A549 (cell line): Measurements from ENCODE around the gene DHX34. TPM values are rescaled to one million over a fixed set of nuclear protein-coding genes. Genes with fewer than 3 reads are reported as not detected.
A peak's percentile ranks its signal among the peaks of the same experiment; 100 is the strongest.

Source experiments
- ATAC-seq, 2 experiments: fragments of 200-7000 bp in 1 of 2; fragments of >200 bp in 1 of 2; cut with Nextera tagmentation in 1 of 2; cut with Tn5 transposase in 1 of 2; 3 replicates each; pipeline versions ENCODE4 v1.8.0 to v1.9.1; 2018 to 2020; ENCODE audit warnings: mild to moderate bottlenecking in 1 of 2, moderate library complexity in 1 of 2
- CTCF ChIA-PET: fragments of 300-600 bp; sonication (Branson Sonifier 250); formaldehyde crosslinking; extraction: SDS; loops from one replicate; lab custom pipeline; 2021; ENCODE audit warnings: antibody characterized with exemption, inconsistent platforms; lab: Yijun Ruan, JAX
- POLR2A ChIA-PET: fragments of 350-600 bp; formaldehyde crosslinking; extraction: SDS; loops from one replicate; lab custom pipeline; 2021; ENCODE audit warnings: antibody characterized with exemption, inconsistent platforms; lab: Yijun Ruan, JAX
- DNase-seq, 2 experiments: peaks; one replicate each; pipeline versions ENCODE4 v3.0.0 to v3.0.0-alpha.2; 2011 to 2016; ENCODE audit warnings: low read depth in 1 of 2, low spot score in 1 of 2
- FAIRE-seq: peaks from 2 replicates; lab custom pipeline; 2011; peaks lifted over from hg19 to GRCh38; lab: Jason Lieb, UNC
- H3K27ac ChIP-seq, 2 experiments: fragments of >200 bp; sonication (Bioruptor Twin); formaldehyde crosslinking; 3 replicates each; pipeline ENCODE4 v1.5.1; 2016 to 2017
- H3K4me1 ChIP-seq: fragments of >200 bp; sonication (Bioruptor Twin); formaldehyde crosslinking; 3 replicates; pipeline ENCODE4 v1.6.1; 2016
- H3K4me2 ChIP-seq: fragments of >200 bp; sonication (Bioruptor Twin); formaldehyde crosslinking; 3 replicates; pipeline ENCODE4 v1.6.1; 2016
- H3K4me3 ChIP-seq: fragments of >200 bp; sonication (Bioruptor Twin); formaldehyde crosslinking; 3 replicates; pipeline ENCODE4 v1.5.1; 2016
- H3K9me3 ChIP-seq: fragments of >200 bp; sonication (Bioruptor Twin); formaldehyde crosslinking; 3 replicates; pipeline ENCODE4 v1.6.1; 2016
- ATOH8 ChIP-seq: fragments of 250-450 bp; sonication (Bioruptor Pico); IDR thresholded peaks from 2 replicates; pipeline ENCODE4 v1.5.0; 2020; ENCODE audit warnings: low read depth, mild to moderate bottlenecking, moderate library complexity
- HEYL ChIP-seq: fragments of 250-450 bp; sonication (Bioruptor Pico); IDR thresholded peaks from 2 replicates; pipeline ENCODE4 v1.8.0; 2021; ENCODE audit warnings: mild to moderate bottlenecking, moderate library complexity
- JUNB ChIP-seq: fragments of >200 bp; sonication (Bioruptor Twin); formaldehyde crosslinking; IDR thresholded peaks from 2 replicates; pipeline ENCODE4 v1.6.1; 2016
- MAX ChIP-seq: IDR thresholded peaks from 2 replicates; pipeline ENCODE4 v1.6.1; 2012
- NPAS2 ChIP-seq: fragments of 250-450 bp; sonication (Bioruptor Pico); IDR thresholded peaks from 2 replicates; pipeline ENCODE4 v1.8.0; 2022; ENCODE audit warnings: mild to moderate bottlenecking, moderate library complexity, borderline replicate concordance
- PHF8 ChIP-seq: fragments of 200-600 bp; sonication (generic); IDR thresholded peaks from 2 replicates; pipeline ENCODE4 v1.6.1; 2016; ENCODE audit warnings: low read depth, mild to moderate bottlenecking, antibody characterized with exemption, moderate library complexity, borderline replicate concordance
- POLR2AphosphoS2 ChIP-seq: conservative IDR thresholded peaks from 2 replicates; pipeline ENCODE4 v1.6.1; 2012; ENCODE audit warnings: low read length, improper control_type of control experiment, inconsistent platforms
- REST ChIP-seq: fragments of 200-600 bp; sonication (generic); IDR thresholded peaks from 2 replicates; pipeline ENCODE4 v1.6.1; 2016; ENCODE audit warnings: antibody characterized with exemption, mild to moderate bottlenecking, moderate library complexity
- RFX5 ChIP-seq: fragments of 450-650 bp; IDR thresholded peaks from 2 replicates; pipeline ENCODE4 v1.7.1; 2014; ENCODE audit warnings: antibody characterized with exemption, mild to moderate bottlenecking, moderate library complexity
- SREBF2 ChIP-seq: fragments of 450-650 bp; IDR thresholded peaks from 2 replicates; pipeline ENCODE4 v1.6.1; 2014; ENCODE audit warnings: mild to moderate bottlenecking, moderate library complexity
- TP53 ChIP-seq: fragments of 250-450 bp; sonication (Bioruptor Pico); IDR thresholded peaks from 2 replicates; pipeline ENCODE4 v1.5.0; 2021; ENCODE audit warnings: mild to moderate bottlenecking, moderate library complexity
- ZSCAN20 ChIP-seq: fragments of 250-450 bp; sonication (Bioruptor Pico); IDR thresholded peaks from 2 replicates; pipeline ENCODE4 v1.8.0; 2022; ENCODE audit warnings: mild to moderate bottlenecking, moderate library complexity
- WGBS: methylation state at CpG from one replicate; pipeline ENCODE4 v1.1.6; 2017; ENCODE audit errors: missing lambda C conversion rate; 5-methylcytosine and 5-hydroxymethylcytosine counted together
- polyA plus RNA-seq, 4 experiments: library from polyadenylated mRNA; depleted of rRNA in 3 of 4; stranded (reverse); fragments of >200 nt; fragmentation: RNase III in 1 of 4; extraction: RNeasy Plus Mini Kit Qiagen cat#74134 plus additional on column Dnase treatment in 1 of 4; gene quantifications; 2 replicates in 3 of 4; 3 replicates in 1 of 4; pipeline ENCODE4 v1.2.3, GENCODE V29; 2011 to 2017
- TF ChIP-seq, protein P1 (sequence below): IDR thresholded peaks from 2 replicates; pipeline ENCODE4 v1.6.1; 2012; ENCODE audit warnings: low read depth, borderline replicate concordance

The DHX34 gene
- polyA plus RNA-seq, 2 of the 4 experiments (the other 2 are of a cell fraction) = 12.4 to 24.5 TPM

GRCh38 chr19:47428177-47428894, 79.2 kb downstream of the DHX34 start:
- WGBS = 2% methylated on average over 27 of the region's 27 CpGs
- Histone ChIP-seq H3K4me1 (peaks cover 20% of the 10 kb centered on the region), H3K4me3 (peak overlapping the region; percentile 42), H3K4me2 (peak overlapping the region; percentile 99), H3K27ac (peak overlapping the region in 1 of 2 experiments; percentile 43; a peak in 2 of 6 replicates), H3K9me3 (no peaks in the 10 kb centered on the region; the same call in 2 of the 3 replicates)
- peak; percentile 75 to 85 for ATAC-seq
- ChIA-PET CTCF (interaction anchor here (0.6 to 28.3 kb wide), 51 partner anchors 9 to 435 kb away, joined by 3 to 901 read pairs (median 4); partner anchors contain the start of genes DHX34, EHD2, INAFM1 and KPTN), POLR2A (interaction anchor here (0.6 to 1.2 kb wide), 5 partner anchors 8 to 154 kb away, joined by 3 to 4 read pairs (median 3); partner anchors contain the start of gene INAFM1)
- FAIRE-seq = peak; percentile 98
- DNase-seq = peak; percentile 95 to 98
- TF ChIP-seq MAX = peak; percentile 39; the same call in 1 of the 2 replicates
- TF ChIP-seq NPAS2 (CRISPR knock-in tag) = no peak
- TF ChIP-seq TP53 (CRISPR knock-in tag) = peak; percentile 45; the same call in 1 of the 2 replicates

DNA sequence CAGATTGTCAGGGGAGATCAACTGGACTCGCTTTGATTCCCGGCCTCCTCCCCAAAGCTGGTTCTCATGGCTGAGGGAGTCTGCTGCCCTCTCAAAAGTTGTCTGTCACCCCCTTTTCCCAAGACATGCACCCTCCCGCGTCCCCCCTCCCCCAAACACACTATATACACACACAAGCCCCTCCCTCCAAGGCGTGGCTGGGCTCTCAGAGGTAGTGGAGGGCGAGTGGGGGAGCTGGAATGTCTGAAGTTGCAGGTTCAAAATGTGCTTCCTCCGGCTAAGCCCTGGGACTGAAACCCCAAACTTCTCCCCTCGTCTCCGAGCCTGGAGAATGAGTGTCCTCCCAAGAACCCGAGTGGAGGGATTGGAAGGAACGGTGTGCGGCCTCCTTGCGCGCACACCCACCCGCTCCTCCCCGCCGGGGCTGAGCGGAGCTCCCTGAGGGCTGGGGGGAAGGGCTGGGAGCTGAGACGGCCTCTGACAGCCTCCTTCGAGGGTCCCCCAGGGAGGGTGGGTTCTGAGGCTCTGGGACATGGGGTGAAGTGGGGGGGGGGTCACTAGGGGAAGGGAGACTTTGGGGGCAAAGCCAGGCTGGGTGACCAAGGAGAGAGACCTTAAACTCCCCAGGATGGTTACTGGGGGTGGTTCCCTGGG, 80.2 kb downstream of the DHX34 start:
- peak overlapping the region; percentile 99 for H3K4me2 ChIP-seq
- no peaks in the 10 kb centered on the region; the same call in 2 of the 3 replicates for H3K9me3 ChIP-seq
- no peak for FAIRE-seq
- peaks cover 20% of the 10 kb centered on the region for H3K4me1 ChIP-seq
- no peak overlapping the region for H3K27ac ChIP-seq
- 75% methylated on average over 19 of the region's 20 CpGs for WGBS
- TF ChIP-seq PHF8 = no peak
- TF ChIP-seq NPAS2 (CRISPR knock-in tag) = no peak
- no peak overlapping the region for H3K4me3 ChIP-seq
- no peak for DNase-seq
- no peak for ATAC-seq
- CTCF ChIA-PET = interaction anchor here (0.5 to 28.3 kb wide), 19 partner anchors 8 to 724 kb away, joined by 3 to 901 read pairs (median 5); partner anchors contain the start of genes EHD2, INAFM1, KPTN and NAPA
- POLR2A ChIA-PET = no interaction called here

DNA sequence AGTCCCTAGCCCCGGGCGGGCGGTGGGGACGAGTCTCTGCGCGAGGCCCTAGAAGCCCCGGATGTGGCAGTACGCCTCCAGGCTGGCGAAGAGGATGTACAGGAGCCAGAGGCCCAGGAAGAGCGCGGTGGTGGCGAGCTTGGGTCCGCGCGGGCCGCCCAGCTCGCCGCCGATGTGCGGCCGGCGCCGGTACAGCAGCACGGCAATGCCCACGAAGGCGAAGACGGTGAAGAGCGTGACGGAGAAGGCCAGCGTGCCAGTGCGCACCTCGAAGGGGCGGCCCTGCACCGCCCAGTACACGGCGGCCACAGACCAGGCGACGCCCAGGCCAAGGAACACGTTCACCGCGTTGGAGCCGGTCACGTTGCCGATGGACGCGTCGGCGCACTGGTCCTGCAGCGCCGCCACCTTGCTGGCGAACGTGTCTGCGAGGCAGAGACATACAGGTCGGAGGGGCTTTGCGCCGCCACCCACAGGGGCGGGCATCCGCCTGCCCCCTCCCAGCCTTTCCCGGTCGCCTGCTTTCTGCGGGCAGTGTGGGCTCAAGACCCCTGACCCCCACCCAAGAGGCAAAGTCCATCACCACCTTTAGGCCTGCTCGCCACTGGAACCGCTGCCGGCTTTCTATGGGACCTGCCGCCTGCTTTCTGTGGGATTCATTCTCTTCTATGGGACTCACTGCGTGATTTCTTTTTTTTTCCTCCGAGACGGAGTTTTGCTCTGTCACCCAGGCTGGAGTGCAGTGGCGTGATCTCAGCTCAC, 81.1 kb downstream of the DHX34 start:
- no peak overlapping the region for H3K4me3 ChIP-seq
- 76% methylated on average over 69 of the region's 69 CpGs for WGBS
- ChIA-PET POLR2A (no interaction called here), CTCF (interaction anchor here (0.6 to 28.3 kb wide), 9 partner anchors 16 to 358 kb away, joined by 3 to 901 read pairs (median 9); partner anchors contain the start of genes EHD2, KPTN and NAPA)
- H3K27ac ChIP-seq = no peak overlapping the region
- H3K4me1 ChIP-seq = peaks cover 20% of the 10 kb centered on the region
- DNase-seq (no peak), FAIRE-seq (no peak), ATAC-seq (peak in 1 of 2 experiments; percentile 1; a peak in 1 of 6 replicates)
- 0 out of 3 replicates have a peak overlapping the region, but pooled peaks have one; percentile 27 for H3K4me2 ChIP-seq
- H3K9me3 ChIP-seq = no peaks in the 10 kb centered on the region; the same call in 2 of the 3 replicates
- TF ChIP-seq ATOH8 (CRISPR knock-in tag) = no peak
- no peak for TF ChIP-seq JUNB
- peak; percentile 49 for TF ChIP-seq MAX
- TF ChIP-seq, protein P1, sequence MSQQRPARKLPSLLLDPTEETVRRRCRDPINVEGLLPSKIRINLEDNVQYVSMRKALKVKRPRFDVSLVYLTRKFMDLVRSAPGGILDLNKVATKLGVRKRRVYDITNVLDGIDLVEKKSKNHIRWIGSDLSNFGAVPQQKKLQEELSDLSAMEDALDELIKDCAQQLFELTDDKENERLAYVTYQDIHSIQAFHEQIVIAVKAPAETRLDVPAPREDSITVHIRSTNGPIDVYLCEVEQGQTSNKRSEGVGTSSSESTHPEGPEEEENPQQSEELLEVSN = peak; percentile 40; the same call in 1 of the 2 replicates

DNA sequence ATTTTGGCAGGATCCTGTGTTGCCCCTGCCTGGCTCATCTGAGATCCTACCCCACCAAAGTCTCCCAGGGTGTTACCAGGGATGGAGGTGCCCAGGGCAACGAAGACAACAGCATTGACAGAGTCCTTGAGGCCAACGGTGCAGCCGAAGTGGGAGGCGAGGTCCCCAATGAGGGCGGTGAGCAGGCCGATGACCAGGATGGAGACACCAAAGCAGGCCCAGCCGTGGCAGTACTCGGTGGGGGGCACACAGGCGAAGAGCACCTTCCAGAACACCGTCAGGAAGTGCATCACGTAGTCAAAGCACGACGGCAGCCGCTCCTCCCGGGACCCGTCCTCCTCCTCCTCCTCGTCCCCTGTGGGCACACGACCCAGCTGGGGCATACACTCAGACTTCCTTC, 83.0 kb downstream of the DHX34 start:
- no peak for FAIRE-seq
- no peak for TF ChIP-seq ZSCAN20 (CRISPR knock-in tag)
- TF ChIP-seq POLR2AphosphoS2 = no peak
- TF ChIP-seq HEYL = no peak
- no peak for TF ChIP-seq RFX5
- TF ChIP-seq NPAS2 (CRISPR knock-in tag) = no peak
- TF ChIP-seq, protein P1 = no peak
- no peak for TF ChIP-seq REST
- no peak for TF ChIP-seq SREBF2
- TF ChIP-seq, all 56 proteins: peak for 0

More for the DNA sequence above, 83.0 kb downstream of the DHX34 start:
- no peak for DNase-seq
- ATAC-seq = no peak
- no peak overlapping the region for H3K4me2 ChIP-seq
- peaks cover 20% of the 10 kb centered on the region for H3K4me1 ChIP-seq
- ChIA-PET POLR2A (no interaction called here), CTCF (interaction anchor here (0.6 to 28.3 kb wide), 14 partner anchors 15 to 431 kb away, joined by 3 to 901 read pairs (median 7); partner anchors contain the start of genes DHX34, EHD2, KPTN and NAPA)
- no peaks in the 10 kb centered on the region; the same call in 2 of the 3 replicates for H3K9me3 ChIP-seq
- H3K4me3 ChIP-seq = no peak overlapping the region
- H3K27ac ChIP-seq = no peak overlapping the region
- WGBS = 80% methylated on average over 18 of the region's 18 CpGs
